ENCODE data around the gene GTPBP6. TPM values are rescaled to one million over a fixed set of nuclear protein-coding genes. Genes with fewer than 3 reads are reported as not detected.

The GTPBP6 gene
- total RNA-seq, 1 experiment from 2014 or later: 37.4 TPM

DNA sequence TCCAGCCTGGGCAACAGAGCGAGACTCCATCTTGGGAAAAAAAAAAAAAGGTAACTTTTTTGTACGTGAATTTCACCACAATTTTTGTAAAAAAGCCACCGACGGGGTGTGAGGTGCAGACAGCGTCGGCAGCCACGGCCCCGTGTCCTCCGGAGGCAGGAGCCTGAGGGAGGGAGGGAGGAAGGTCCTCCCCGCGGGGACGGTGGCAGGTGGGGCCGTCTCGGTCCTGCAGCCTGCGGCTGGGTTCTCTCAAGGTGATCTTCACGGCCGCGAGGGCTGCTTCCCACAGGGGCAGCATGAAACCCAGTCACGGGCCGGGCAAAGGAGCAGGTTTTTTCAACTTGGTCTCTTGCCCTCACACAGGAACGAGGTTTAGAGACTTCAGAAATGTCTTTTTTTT lies 23.5 kb downstream of the GTPBP6 start:
- Histone ChIP-seq H3K27ac (ENCODE audit: low read length) (no peak overlapping the region), H3K4me1 (ENCODE audit: control insufficient read depth, insufficient read depth, low read length) (no peaks in the 10 kb centered on the region), H3K27me3 (ENCODE audit: control insufficient read depth, insufficient read depth, low read length) (no peaks in the 10 kb centered on the region), H3K4me3 (ENCODE audit: low read depth in 2 of 2, low read length in 2 of 2) (no peak overlapping the region), H3K36me3 (ENCODE audit: control insufficient read depth, insufficient read depth, low read length) (no peaks in the 10 kb centered on the region), H3K9me3 (ENCODE audit: control insufficient read depth, insufficient read depth, low read depth, low read length) (no peaks in the 10 kb centered on the region)
- in situ Hi-C loops (cut with HindIII; ENCODE audit: low pct_unique_long_range_greater_than_20kb, low sequenced_read_pairs) (no loop called here), intact Hi-C loops (cut with micrococcal nuclease; ENCODE audit: unreplicated experiment) (no loop called here)
- ChIA-PET POLR2A (no interaction called here), CTCF (no interaction called here)
- DNase-seq (ENCODE audit: low read depth, low spot score): no peak
- ATAC-seq: no peak
- TF ChIP-seq, protein P1, sequence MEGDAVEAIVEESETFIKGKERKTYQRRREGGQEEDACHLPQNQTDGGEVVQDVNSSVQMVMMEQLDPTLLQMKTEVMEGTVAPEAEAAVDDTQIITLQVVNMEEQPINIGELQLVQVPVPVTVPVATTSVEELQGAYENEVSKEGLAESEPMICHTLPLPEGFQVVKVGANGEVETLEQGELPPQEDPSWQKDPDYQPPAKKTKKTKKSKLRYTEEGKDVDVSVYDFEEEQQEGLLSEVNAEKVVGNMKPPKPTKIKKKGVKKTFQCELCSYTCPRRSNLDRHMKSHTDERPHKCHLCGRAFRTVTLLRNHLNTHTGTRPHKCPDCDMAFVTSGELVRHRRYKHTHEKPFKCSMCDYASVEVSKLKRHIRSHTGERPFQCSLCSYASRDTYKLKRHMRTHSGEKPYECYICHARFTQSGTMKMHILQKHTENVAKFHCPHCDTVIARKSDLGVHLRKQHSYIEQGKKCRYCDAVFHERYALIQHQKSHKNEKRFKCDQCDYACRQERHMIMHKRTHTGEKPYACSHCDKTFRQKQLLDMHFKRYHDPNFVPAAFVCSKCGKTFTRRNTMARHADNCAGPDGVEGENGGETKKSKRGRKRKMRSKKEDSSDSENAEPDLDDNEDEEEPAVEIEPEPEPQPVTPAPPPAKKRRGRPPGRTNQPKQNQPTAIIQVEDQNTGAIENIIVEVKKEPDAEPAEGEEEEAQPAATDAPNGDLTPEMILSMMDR (IDR thresholded peaks at IDR 0.05): no peak
- TF ChIP-seq POLR2AphosphoS5 (IDR thresholded peaks at IDR 0.05; ENCODE audit: low read depth, low read length) (no peak), TCF7L2 (IDR thresholded peaks at IDR 0.05; ENCODE audit: low read depth, low read length) (no peak), SIN3A (IDR thresholded peaks at IDR 0.05; ENCODE audit: borderline replicate concordance, insufficient read depth, low read depth, low read length) (no peak)
- TF ChIP-seq, protein P2, sequence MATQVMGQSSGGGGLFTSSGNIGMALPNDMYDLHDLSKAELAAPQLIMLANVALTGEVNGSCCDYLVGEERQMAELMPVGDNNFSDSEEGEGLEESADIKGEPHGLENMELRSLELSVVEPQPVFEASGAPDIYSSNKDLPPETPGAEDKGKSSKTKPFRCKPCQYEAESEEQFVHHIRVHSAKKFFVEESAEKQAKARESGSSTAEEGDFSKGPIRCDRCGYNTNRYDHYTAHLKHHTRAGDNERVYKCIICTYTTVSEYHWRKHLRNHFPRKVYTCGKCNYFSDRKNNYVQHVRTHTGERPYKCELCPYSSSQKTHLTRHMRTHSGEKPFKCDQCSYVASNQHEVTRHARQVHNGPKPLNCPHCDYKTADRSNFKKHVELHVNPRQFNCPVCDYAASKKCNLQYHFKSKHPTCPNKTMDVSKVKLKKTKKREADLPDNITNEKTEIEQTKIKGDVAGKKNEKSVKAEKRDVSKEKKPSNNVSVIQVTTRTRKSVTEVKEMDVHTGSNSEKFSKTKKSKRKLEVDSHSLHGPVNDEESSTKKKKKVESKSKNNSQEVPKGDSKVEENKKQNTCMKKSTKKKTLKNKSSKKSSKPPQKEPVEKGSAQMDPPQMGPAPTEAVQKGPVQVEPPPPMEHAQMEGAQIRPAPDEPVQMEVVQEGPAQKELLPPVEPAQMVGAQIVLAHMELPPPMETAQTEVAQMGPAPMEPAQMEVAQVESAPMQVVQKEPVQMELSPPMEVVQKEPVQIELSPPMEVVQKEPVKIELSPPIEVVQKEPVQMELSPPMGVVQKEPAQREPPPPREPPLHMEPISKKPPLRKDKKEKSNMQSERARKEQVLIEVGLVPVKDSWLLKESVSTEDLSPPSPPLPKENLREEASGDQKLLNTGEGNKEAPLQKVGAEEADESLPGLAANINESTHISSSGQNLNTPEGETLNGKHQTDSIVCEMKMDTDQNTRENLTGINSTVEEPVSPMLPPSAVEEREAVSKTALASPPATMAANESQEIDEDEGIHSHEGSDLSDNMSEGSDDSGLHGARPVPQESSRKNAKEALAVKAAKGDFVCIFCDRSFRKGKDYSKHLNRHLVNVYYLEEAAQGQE (IDR thresholded peaks at IDR 0.05; ENCODE audit: insufficient read depth in 1 of 2, low read depth in 2 of 2, low read length in 1 of 2): no peak
- BruUV-seq (replicated peaks): no TSS peak

DNA sequence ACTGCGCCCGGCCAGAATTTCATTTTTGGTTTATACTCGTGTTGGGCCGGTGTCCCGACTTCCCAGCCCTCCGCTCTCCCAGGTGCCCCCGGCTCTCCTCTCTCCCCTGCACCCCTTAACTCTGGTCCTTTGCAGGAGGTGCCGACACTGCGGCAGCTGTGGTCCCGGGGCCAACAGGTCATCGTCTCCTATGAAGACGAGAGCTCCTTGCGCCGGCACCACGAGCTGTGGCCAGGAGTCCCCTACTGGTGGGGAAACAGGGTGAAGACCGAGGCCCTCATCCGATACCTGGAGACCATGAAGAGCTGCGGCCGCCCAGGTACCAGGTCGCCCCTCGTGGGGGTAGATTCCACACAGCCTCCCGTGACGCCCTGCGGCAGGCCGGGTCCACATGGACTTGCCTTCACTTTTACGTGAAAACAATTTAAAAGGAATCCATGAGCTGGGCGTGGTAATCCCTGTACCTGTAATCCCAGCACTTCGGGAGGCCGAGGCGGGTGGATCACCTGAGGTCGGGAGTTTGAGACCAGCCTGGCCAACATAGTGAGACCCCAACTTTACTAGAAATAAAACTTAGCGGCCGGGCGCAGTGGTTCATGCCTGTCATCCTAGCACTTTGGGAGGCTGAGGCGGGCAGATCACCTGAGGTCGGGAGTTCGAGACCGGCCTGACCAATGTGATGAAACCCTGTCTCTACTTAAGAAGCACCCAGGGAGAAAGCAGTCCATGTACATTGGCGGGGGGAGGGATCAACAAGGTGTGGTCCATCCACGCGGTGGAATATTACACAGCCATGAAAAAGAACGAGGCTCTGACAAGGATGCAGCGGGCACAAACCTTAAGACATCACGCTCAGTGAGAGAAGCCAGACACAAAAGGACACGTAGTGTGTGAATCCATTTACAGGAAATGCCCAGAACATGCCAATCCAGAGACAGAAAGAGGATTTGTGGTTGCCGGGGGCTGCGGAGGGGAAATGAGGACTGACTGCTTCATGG lies 25.4 kb downstream of the GTPBP6 start:
- CTCF ChIA-PET: no interaction called here
- TSS peak; percentile 85 for BruUV-seq (replicated peaks)
- H3K4me3 ChIP-seq (ENCODE audit: low read depth in 2 of 2, low read length in 2 of 2): no peak overlapping the region
- H3K27ac ChIP-seq (ENCODE audit: low read length): no peak overlapping the region
- intact Hi-C loops (cut with micrococcal nuclease; ENCODE audit: unreplicated experiment): no loop called here
- no peak for TF ChIP-seq TCF7L2 (IDR thresholded peaks at IDR 0.05; ENCODE audit: low read depth, low read length)
- TF ChIP-seq POLR2AphosphoS5 (IDR thresholded peaks at IDR 0.05; ENCODE audit: low read depth, low read length): no peak
- TF ChIP-seq, protein P2 (IDR thresholded peaks at IDR 0.05; ENCODE audit: insufficient read depth in 1 of 2, low read depth in 2 of 2, low read length in 1 of 2): no peak
- H3K4me1 ChIP-seq (ENCODE audit: control insufficient read depth, insufficient read depth, low read length): no peaks in the 10 kb centered on the region
- DNase-seq (ENCODE audit: low read depth, low spot score) (no peak), ATAC-seq (no peak)
- in situ Hi-C loops (cut with HindIII; ENCODE audit: low pct_unique_long_range_greater_than_20kb, low sequenced_read_pairs): no loop called here
- H3K9me3 ChIP-seq (ENCODE audit: control insufficient read depth, insufficient read depth, low read depth, low read length): no peaks in the 10 kb centered on the region
- H3K36me3 ChIP-seq (ENCODE audit: control insufficient read depth, insufficient read depth, low read length): no peaks in the 10 kb centered on the region
- POLR2A ChIA-PET: no interaction called here
- no peaks in the 10 kb centered on the region for H3K27me3 ChIP-seq (ENCODE audit: control insufficient read depth, insufficient read depth, low read length)

All from Panc1 (cell line).